Adrenal gland (tissue), 12 donors: Measurements from ENCODE around the gene CEP135. TPM values are rescaled to one million over a fixed set of nuclear protein-coding genes. Genes with fewer than 3 reads are reported as not detected.

ENCODE experiments used
- DNase-seq, 7 donors: peaks; one replicate each; pipeline ENCODE4 v3.0.0-alpha.2; 2019 to 2020
- H3K27ac ChIP-seq, 5 donors: fragments of 200-600 bp; sonication (generic) in 4 of 5; 1 replicate in 3 of 5; 2 replicates in 2 of 5; pipeline versions ENCODE4 v1.5.1 to v1.8.0; 2016 to 2020; ENCODE audit warnings: mild to moderate bottlenecking in 1 of 5
- H3K27me3 ChIP-seq: fragments of 200-600 bp; 2 replicates; pipeline ENCODE4 v1.8.0; 2021
- H3K36me3 ChIP-seq, 2 donors: fragments of 200-600 bp; replicated peaks in 1 of 2; 1 replicate in 1 of 2; 2 replicates in 1 of 2; pipeline versions ENCODE4 v1.5.1 to v1.8.0; 2018 to 2022
- H3K4me1 ChIP-seq, 2 donors: fragments of 200-600 bp; replicated peaks in 1 of 2; 1 replicate in 1 of 2; 2 replicates in 1 of 2; pipeline versions ENCODE4 v1.5.1 to v1.8.0; 2018 to 2021
- H3K4me3 ChIP-seq, 4 donors: fragments of 200-600 bp; sonication (generic) in 3 of 4; one replicate each; pipeline ENCODE4 v1.5.1; 2016 to 2018
- H3K9me3 ChIP-seq, 3 donors: fragments of 200-600 bp; sonication (generic) in 1 of 3; replicated peaks in 1 of 3; 1 replicate in 2 of 3; 2 replicates in 1 of 3; pipeline versions ENCODE4 v1.5.1 to v1.8.0; 2016 to 2021
- CTCF ChIP-seq, 6 experiments: fragments of 450-650 bp in 4 of 6; fragments of 200-600 bp in 2 of 6; sonication (generic) in 1 of 6; IDR thresholded peaks; 1 replicate in 5 of 6; 2 replicates in 1 of 6; pipeline versions ENCODE4 v1.5.1 to v1.8.0; 2016 to 2021; ENCODE audit warnings: antibody characterized with exemption in 6 of 6, mild to moderate bottlenecking in 2 of 6, moderate library complexity in 1 of 6
- POLR2A ChIP-seq, 2 donors: fragments of 450-650 bp; IDR thresholded peaks; one replicate each; pipeline ENCODE4 v1.6.1; 2017; ENCODE audit warnings: antibody characterized with exemption in 2 of 2, mild to moderate bottlenecking in 2 of 2, moderate library complexity in 1 of 2
- WGBS, 4 donors: extraction: QIAGEN DNeasy Blood & Tissue Kit in 2 of 4; methylation state at CpG; one replicate each; pipeline versions ENCODE4 v1.1.5 to v1.1.7; 2013 to 2017; 5-methylcytosine and 5-hydroxymethylcytosine counted together
- intact Hi-C, 2 donors: fragments of 100-400 bp; cut with DNase I; formaldehyde crosslinking; loops; one replicate each; pipeline versions ENCODE4 v1.14.1 to v1.15.0; 2022 to 2023
- polyA plus RNA-seq, 3 donors: library from polyadenylated mRNA; stranded (reverse); fragments of 200-250 nt in 2 of 3; fragments of 350-450 nt in 1 of 3; fragmentation: Illumina TruSeq in 1 of 3; extraction: RNeasy Lipid Tissue Mini Kit (QIAGEN cat#74804) in 1 of 3; gene quantifications; one replicate each; pipeline ENCODE4 v1.2.3, GENCODE V29; 2013 to 2014
- total RNA-seq, 9 donors: library from RNA; depleted of rRNA in 4 of 9; stranded (reverse); fragments of >200 nt in 4 of 9; fragments of 120-200 nt in 1 of 9; fragmentation: NEBNext Ultra II Directional in 1 of 9; extraction: Animal tissue kit (Norgen Biotek cat#: 25700) in 1 of 9; gene quantifications; one replicate each; pipeline versions ENCODE4 v1.1.0 to v1.2.4, GENCODE V29; 2013 to 2023
- donor health status: healthy with polysubstance abuse.
- donor health status: Bipolar disorder and iron deficiency.
- donor health status: DM: yes; HTN: yes; CAD: no.
- donor health status: DM: no; HTN: no; CAD: no.
- donor health status: DM: no; HTN: no; CAD: no.
- donor health status: DM: yes; HTN: yes; CAD: no.

Gene CEP135
- total and polyA plus RNA-seq, 12 donors: 1.0 to 7.5 (median 3.2) TPM

GRCh38 chr4:56051029-56051709, 102.4 kb downstream of the CEP135 start:
- TF ChIP-seq POLR2A (IDR thresholded peaks at IDR 0.05) (no peak), CTCF (IDR thresholded peaks at IDR 0.05) (no peak)
- WGBS, 4 donors: 72 to 81% (median 74%) methylated on average over 7 of the region's 7 CpGs
- Histone ChIP-seq H3K27ac (no peak overlapping the region), H3K9me3 (no peaks in the 10 kb centered on the region), H3K4me3 (no peak overlapping the region), H3K27me3 (no peaks in the 10 kb centered on the region), H3K4me1 (peaks cover 6 to 7% of the 10 kb centered on the region in 2 donors), H3K36me3 (no peaks in the 10 kb centered on the region)
- intact Hi-C loops: no loop called here
- DNase-seq: no peak

GRCh38 chr4:56051710-56052075, 102.9 kb downstream of the CEP135 start:
- Histone ChIP-seq H3K27ac (no peak overlapping the region), H3K27me3 (no peaks in the 10 kb centered on the region), H3K36me3 (no peaks in the 10 kb centered on the region), H3K9me3 (no peaks in the 10 kb centered on the region), H3K4me3 (no peak overlapping the region), H3K4me1 (peaks cover 6 to 7% of the 10 kb centered on the region in 2 donors)
- WGBS, 4 donors: 82 to 95% (median 89%) methylated on average over 1 of the region's 1 CpG
- intact Hi-C loops: no loop called here
- TF ChIP-seq CTCF (IDR thresholded peaks at IDR 0.05): no peak
- no peak for DNase-seq

GRCh38 chr4:56052481-56052880, 103.7 kb downstream of the CEP135 start:
- no peak overlapping the region for H3K27ac ChIP-seq
- H3K4me1 ChIP-seq: peaks cover 6 to 7% of the 10 kb centered on the region in 2 donors
- H3K4me3 ChIP-seq: no peak overlapping the region
- 75 to 95% (median 85%) methylated on average over 1 of the region's 1 CpG for WGBS, 4 donors
- H3K36me3 ChIP-seq: no peaks in the 10 kb centered on the region
- intact Hi-C loops: no loop called here
- DNase-seq: no peak
- TF ChIP-seq POLR2A (IDR thresholded peaks at IDR 0.05) (no peak), CTCF (IDR thresholded peaks at IDR 0.05) (no peak)
- no peaks in the 10 kb centered on the region for H3K27me3 ChIP-seq
- no peaks in the 10 kb centered on the region for H3K9me3 ChIP-seq

- peaks cover 6 to 7% of the 10 kb centered on the region in 2 donors for H3K4me1 ChIP-seq
- H3K27me3 ChIP-seq: no peaks in the 10 kb centered on the region
- H3K4me3 ChIP-seq: no peak overlapping the region
- H3K36me3 ChIP-seq: no peaks in the 10 kb centered on the region
- H3K27ac ChIP-seq: no peak overlapping the region
- WGBS, 4 donors: 76 to 83% (median 78%) methylated on average over 5 of the region's 5 CpGs
- DNase-seq: no peak
- H3K9me3 ChIP-seq: no peaks in the 10 kb centered on the region
- TF ChIP-seq POLR2A (IDR thresholded peaks at IDR 0.05): no peak
- TF ChIP-seq CTCF (IDR thresholded peaks at IDR 0.05): no peak
- intact Hi-C loops: no loop called here
These were observed 104.2 kb downstream of the CEP135 start for GRCh38 chr4:56052966-56053365.
